ENCODE results near the gene GRM8. TPM values are rescaled to one million over a fixed set of nuclear protein-coding genes. Genes with fewer than 3 reads are reported as not detected.

The GRM8 gene
- total RNA-seq, 1 donor from 2014 or later = 2.2 TPM

- peaks cover 2% of the 10 kb centered on the region for H3K9me3 Mint-ChIP-seq (ENCODE audit: unreplicated experiment)
- H3K27ac Mint-ChIP-seq (ENCODE audit: unreplicated experiment) = no peak overlapping the region
- no peak overlapping the region for H3K4me3 ChIP-seq (ENCODE audit: insufficient read depth, low read depth, low read length)
- FAIRE-seq (no peak), DNase-seq (ENCODE audit: low read depth) (no peak)
- H3K9ac ChIP-seq (ENCODE audit: low read length) = no peak overlapping the region
- no peak overlapping the region for H3K27ac ChIP-seq (ENCODE audit: low read depth, low read length)
- H3K36me3 ChIP-seq (ENCODE audit: insufficient read depth, low read length) = no peaks in the 10 kb centered on the region
- no peak for TF ChIP-seq EZH2 (IDR thresholded peaks at IDR 0.05; ENCODE audit: insufficient read depth, low read length)
- no peak overlapping the region for H3K4me3 Mint-ChIP-seq (ENCODE audit: unreplicated experiment)
- no peaks in the 10 kb centered on the region for H3K4me1 ChIP-seq (ENCODE audit: insufficient read depth, low read length)
- H3K27me3 Mint-ChIP-seq (ENCODE audit: low read depth, unreplicated experiment) = peaks cover 32% of the 10 kb centered on the region
- no peaks in the 10 kb centered on the region for H3K4me1 Mint-ChIP-seq (ENCODE audit: low read depth, unreplicated experiment)
- no peaks in the 10 kb centered on the region for H3K36me3 Mint-ChIP-seq (ENCODE audit: low read depth, unreplicated experiment)
- no peaks in the 10 kb centered on the region for H3K27me3 ChIP-seq (ENCODE audit: insufficient read depth, low read length)
- no peaks in the 10 kb centered on the region for H3K9me3 ChIP-seq (ENCODE audit: insufficient read depth, low read depth, low read length)
- no peak overlapping the region for H3K4me2 ChIP-seq (ENCODE audit: low read length)
- H2AFZ ChIP-seq (ENCODE audit: low read depth, low read length) = no peak overlapping the region
- no peaks in the 10 kb centered on the region for H4K20me1 ChIP-seq (ENCODE audit: insufficient read depth, low read length)
- no peaks in the 10 kb centered on the region for H3K79me2 ChIP-seq (ENCODE audit: insufficient read depth, low read length)
Measured at GRCh38 chr7:127264219-127264618, 11.5 kb upstream of the GRM8 start.

- Histone ChIP-seq H2AFZ (ENCODE audit: low read depth, low read length) (no peak overlapping the region), H3K36me3 (ENCODE audit: insufficient read depth, low read length) (no peaks in the 10 kb centered on the region), H3K9me3 (ENCODE audit: insufficient read depth, low read depth, low read length) (no peaks in the 10 kb centered on the region), H3K9ac (ENCODE audit: low read length) (no peak overlapping the region), H3K27ac (ENCODE audit: low read depth, low read length) (no peak overlapping the region), H3K4me1 (ENCODE audit: insufficient read depth, low read length) (peaks cover 3% of the 10 kb centered on the region), H3K4me2 (ENCODE audit: low read length) (no peak overlapping the region), H3K4me3 (ENCODE audit: insufficient read depth, low read depth, low read length) (no peak overlapping the region), H3K79me2 (ENCODE audit: insufficient read depth, low read length) (no peaks in the 10 kb centered on the region), H3K27me3 (ENCODE audit: insufficient read depth, low read length) (peaks cover 19% of the 10 kb centered on the region), H4K20me1 (ENCODE audit: insufficient read depth, low read length) (no peaks in the 10 kb centered on the region)
- H3K36me3 Mint-ChIP-seq (ENCODE audit: low read depth, unreplicated experiment) = no peaks in the 10 kb centered on the region
- H3K27me3 Mint-ChIP-seq (ENCODE audit: low read depth, unreplicated experiment) = peaks cover 70% of the 10 kb centered on the region
- TF ChIP-seq EZH2 (IDR thresholded peaks at IDR 0.05; ENCODE audit: insufficient read depth, low read length) = no peak
- TF ChIP-seq CTCF (IDR thresholded peaks at IDR 0.05; ENCODE audit: insufficient read depth, low read depth, low read length) = no peak
- H3K4me1 Mint-ChIP-seq (ENCODE audit: low read depth, unreplicated experiment) = no peaks in the 10 kb centered on the region
- peaks cover 2% of the 10 kb centered on the region for H3K9me3 Mint-ChIP-seq (ENCODE audit: unreplicated experiment)
- no peak for DNase-seq (ENCODE audit: low read depth)
- H3K27ac Mint-ChIP-seq (ENCODE audit: unreplicated experiment) = no peak overlapping the region
- FAIRE-seq = no peak
- H3K4me3 Mint-ChIP-seq (ENCODE audit: unreplicated experiment) = no peak overlapping the region
Measured at GRCh38 chr7:127258111-127258510, 5.4 kb upstream of the GRM8 start.

- no peak overlapping the region for H3K4me3 Mint-ChIP-seq (ENCODE audit: unreplicated experiment)
- no peak for TF ChIP-seq CTCF (IDR thresholded peaks at IDR 0.05; ENCODE audit: insufficient read depth, low read depth, low read length)
- no peak for TF ChIP-seq EZH2 (IDR thresholded peaks at IDR 0.05; ENCODE audit: insufficient read depth, low read length)
- peaks cover 8% of the 10 kb centered on the region for H3K4me1 ChIP-seq (ENCODE audit: insufficient read depth, low read length)
- H3K9ac ChIP-seq (ENCODE audit: low read length) = no peak overlapping the region
- H3K4me3 ChIP-seq (ENCODE audit: insufficient read depth, low read depth, low read length) = no peak overlapping the region
- no peaks in the 10 kb centered on the region for H3K9me3 ChIP-seq (ENCODE audit: insufficient read depth, low read depth, low read length)
- H3K36me3 ChIP-seq (ENCODE audit: insufficient read depth, low read length) = no peaks in the 10 kb centered on the region
- H2AFZ ChIP-seq (ENCODE audit: low read depth, low read length) = no peak overlapping the region
- H3K79me2 ChIP-seq (ENCODE audit: insufficient read depth, low read length) = no peaks in the 10 kb centered on the region
- no peak for DNase-seq (ENCODE audit: low read depth)
- no peaks in the 10 kb centered on the region for H3K36me3 Mint-ChIP-seq (ENCODE audit: low read depth, unreplicated experiment)
- no peak overlapping the region for H3K4me2 ChIP-seq (ENCODE audit: low read length)
- no peaks in the 10 kb centered on the region for H4K20me1 ChIP-seq (ENCODE audit: insufficient read depth, low read length)
- H3K27ac ChIP-seq (ENCODE audit: low read depth, low read length) = no peak overlapping the region
- H3K9me3 Mint-ChIP-seq (ENCODE audit: unreplicated experiment) = peaks cover 2% of the 10 kb centered on the region
- peaks cover 23% of the 10 kb centered on the region for H3K27me3 ChIP-seq (ENCODE audit: insufficient read depth, low read length)
- no peak for FAIRE-seq
- no peaks in the 10 kb centered on the region for H3K4me1 Mint-ChIP-seq (ENCODE audit: low read depth, unreplicated experiment)
- no peak overlapping the region for H3K27ac Mint-ChIP-seq (ENCODE audit: unreplicated experiment)
- H3K27me3 Mint-ChIP-seq (ENCODE audit: low read depth, unreplicated experiment) = peaks cover 66% of the 10 kb centered on the region
Measured at GRCh38 chr7:127257086-127257485, 4.3 kb upstream of the GRM8 start.

All from astrocyte (in vitro differentiated cells and primary cell).